WTC11 (cell line): ENCODE results near the gene LCT. TPM values are rescaled to one million over a fixed set of nuclear protein-coding genes. Genes with fewer than 3 reads are reported as not detected.

Source experiments
- ATAC-seq: fragments of 200-7000 bp; cut with Tn5 transposase; 2 replicates; pipeline ENCODE4 v1.10.0; 2021; ENCODE audit warnings: mild to moderate bottlenecking, moderate library complexity
- CTCF ChIA-PET: fragments of 300-600 bp; sonication (Branson Sonifier 250); formaldehyde crosslinking; loops from one replicate; lab custom pipeline; 2021; ENCODE audit warnings: antibody characterized with exemption; lab: Charles Lee
- POLR2A ChIA-PET: fragments of 350-600 bp; sonication (Branson Sonifier 250); formaldehyde crosslinking; loops from one replicate; lab custom pipeline; 2021; ENCODE audit warnings: antibody characterized with exemption; lab: Charles Lee
- DNase-seq: peaks from one replicate; pipeline ENCODE4 v3.0.0; 2021; ENCODE audit warnings: low spot score
- H3K27ac Mint-ChIP-seq: 2 replicates; pipeline ENCODE4 v1.8.0; 2021; ENCODE audit warnings: mixed read lengths
- H3K27me3 Mint-ChIP-seq: 2 replicates; pipeline ENCODE4 v1.8.0; 2021; ENCODE audit warnings: low read depth, mild to moderate bottlenecking, moderate library complexity, mixed read lengths
- H3K36me3 Mint-ChIP-seq: 2 replicates; pipeline ENCODE4 v1.8.0; 2021; ENCODE audit warnings: mixed read lengths
- H3K4me1 Mint-ChIP-seq: 2 replicates; pipeline ENCODE4 v1.8.0; 2022; ENCODE audit warnings: mixed read lengths
- H3K4me3 Mint-ChIP-seq: 2 replicates; pipeline ENCODE4 v1.8.0; 2021; ENCODE audit warnings: mild to moderate bottlenecking, moderate library complexity, mixed read lengths
- H3K9me3 Mint-ChIP-seq: 2 replicates; pipeline ENCODE4 v1.8.0; 2021; ENCODE audit warnings: mixed read lengths
- ESRRA ChIP-seq: sonication (generic); formaldehyde crosslinking; IDR thresholded peaks from 2 replicates; pipeline ENCODE4 v1.8.1; 2022; ENCODE audit warnings: mild to moderate bottlenecking, missing genetic modification reagents, borderline replicate concordance
- FOXJ3 ChIP-seq: sonication (generic); formaldehyde crosslinking; IDR thresholded peaks from 2 replicates; pipeline ENCODE4 v1.9.0; 2021; ENCODE audit warnings: missing genetic modification reagents, mild to moderate bottlenecking, borderline replicate concordance
- GABPB1 ChIP-seq: sonication (generic); formaldehyde crosslinking; IDR thresholded peaks from 2 replicates; pipeline ENCODE4 v1.8.1; 2023; ENCODE audit warnings: mild to moderate bottlenecking, missing genetic modification reagents
- GRHL2 ChIP-seq: fragments of 250-450 bp; sonication (Bioruptor Pico); IDR thresholded peaks from 2 replicates; pipeline ENCODE4 v1.8.0; 2022; ENCODE audit warnings: mild to moderate bottlenecking, moderate library complexity; ENCODE audit not compliant: insufficient replicate concordance, severe bottlenecking
- GTF2I ChIP-seq: fragments of 250-450 bp; sonication (Bioruptor Pico); conservative IDR thresholded peaks from 2 replicates; pipeline ENCODE4 v1.4.0; 2021; ENCODE audit warnings: mild to moderate bottlenecking
- HMGA2 ChIP-seq: fragments of 250-450 bp; sonication (Bioruptor Pico); IDR thresholded peaks from 2 replicates; pipeline ENCODE4 v1.4.0; 2021; ENCODE audit warnings: mild to moderate bottlenecking, moderate library complexity
- KAT7 ChIP-seq: sonication (generic); formaldehyde crosslinking; IDR thresholded peaks from 2 replicates; pipeline ENCODE4 v1.8.1; 2023; ENCODE audit warnings: missing genetic modification reagents, mild to moderate bottlenecking, borderline replicate concordance
- MYBL2 ChIP-seq: sonication (generic); formaldehyde crosslinking; IDR thresholded peaks from 2 replicates; pipeline ENCODE4 v1.8.1; 2023; ENCODE audit warnings: mild to moderate bottlenecking, moderate library complexity, missing genetic modification reagents
- NFYB ChIP-seq: sonication (generic); formaldehyde crosslinking; conservative IDR thresholded peaks from 2 replicates; pipeline ENCODE4 v1.8.0; 2022; ENCODE audit warnings: low read depth, missing genetic modification reagents
- NR2C2 ChIP-seq: sonication (generic); formaldehyde crosslinking; IDR thresholded peaks from 2 replicates; pipeline ENCODE4 v1.8.0; 2022; ENCODE audit warnings: mild to moderate bottlenecking, missing genetic modification reagents
- NR3C1 ChIP-seq: sonication (generic); formaldehyde crosslinking; conservative IDR thresholded peaks from 2 replicates; pipeline ENCODE4 v1.8.1; 2023; ENCODE audit warnings: low read depth, mild to moderate bottlenecking, missing genetic modification reagents
- PRDM15 ChIP-seq: sonication (generic); formaldehyde crosslinking; IDR thresholded peaks from 2 replicates; pipeline ENCODE4 v1.8.0; 2022; ENCODE audit warnings: missing genetic modification reagents
- RORB ChIP-seq: fragments of 250-450 bp; sonication (Bioruptor Pico); IDR thresholded peaks from 2 replicates; pipeline ENCODE4 v1.9.0; 2021; ENCODE audit warnings: mild to moderate bottlenecking
- TCF7 ChIP-seq: sonication (generic); formaldehyde crosslinking; IDR thresholded peaks from 2 replicates; pipeline ENCODE4 v1.8.0; 2022; ENCODE audit warnings: mild to moderate bottlenecking, low read depth, missing genetic modification reagents, moderate library complexity
- TP53 ChIP-seq: sonication (generic); formaldehyde crosslinking; IDR thresholded peaks from 2 replicates; pipeline ENCODE4 v1.8.1; 2023; ENCODE audit warnings: mild to moderate bottlenecking, missing genetic modification reagents
- USF2 ChIP-seq: sonication (generic); formaldehyde crosslinking; IDR thresholded peaks from 2 replicates; pipeline ENCODE4 v1.8.1; 2023; ENCODE audit warnings: mild to moderate bottlenecking, missing genetic modification reagents, moderate library complexity
- ZBTB43 ChIP-seq: sonication (generic); formaldehyde crosslinking; IDR thresholded peaks from 2 replicates; pipeline ENCODE4 v1.8.1; 2023; ENCODE audit warnings: mild to moderate bottlenecking, missing genetic modification reagents
- ZNF138 ChIP-seq: sonication (generic); formaldehyde crosslinking; conservative IDR thresholded peaks from 2 replicates; pipeline ENCODE4 v1.8.1; 2022; ENCODE audit warnings: mild to moderate bottlenecking, moderate library complexity, missing genetic modification reagents
- ZNF219 ChIP-seq: sonication (generic); formaldehyde crosslinking; IDR thresholded peaks from 2 replicates; pipeline ENCODE4 v1.8.0; 2023; ENCODE audit warnings: missing genetic modification reagents, mild to moderate bottlenecking, borderline replicate concordance
- ZNF232 ChIP-seq: sonication (generic); formaldehyde crosslinking; IDR thresholded peaks from 2 replicates; pipeline ENCODE4 v1.8.0; 2022; ENCODE audit warnings: mild to moderate bottlenecking, missing genetic modification reagents
- ZNF416 ChIP-seq: fragments of 250-450 bp; sonication (Bioruptor Pico); IDR thresholded peaks from 2 replicates; pipeline ENCODE4 v1.9.0; 2021; ENCODE audit warnings: mild to moderate bottlenecking, inconsistent platforms
- ZNF423 ChIP-seq: fragments of 250-450 bp; sonication (Bioruptor Pico); IDR thresholded peaks from 2 replicates; pipeline ENCODE4 v2.1.2; 2022; ENCODE audit warnings: mild to moderate bottlenecking, moderate library complexity
- total RNA-seq: library from RNA; stranded (reverse); gene quantifications from 3 replicates; pipeline ENCODE4 v1.2.3, GENCODE V29; 2021
- TF ChIP-seq, protein P1 (sequence below): fragments of 250-450 bp; sonication (Bioruptor Pico); IDR thresholded peaks from 2 replicates; pipeline ENCODE4 v1.9.0; 2021; ENCODE audit warnings: mild to moderate bottlenecking
- TF ChIP-seq, protein P2 (sequence below): sonication (generic); formaldehyde crosslinking; conservative IDR thresholded peaks from 2 replicates; pipeline ENCODE4 v1.8.1; 2023; ENCODE audit warnings: mild to moderate bottlenecking, low read depth, missing genetic modification reagents, moderate library complexity

The LCT gene
- total RNA-seq, 1 experiment from 2014 or later: 0.02 TPM

- TF ChIP-seq ZBTB43 (CRISPR knock-in tag) (no peak), FOXJ3 (CRISPR knock-in tag) (no peak), NR2C2 (CRISPR knock-in tag) (no peak)
Measured at GRCh38 chr2:135862718-135863117, 25.7 kb upstream of the LCT start (continued).

DNA sequence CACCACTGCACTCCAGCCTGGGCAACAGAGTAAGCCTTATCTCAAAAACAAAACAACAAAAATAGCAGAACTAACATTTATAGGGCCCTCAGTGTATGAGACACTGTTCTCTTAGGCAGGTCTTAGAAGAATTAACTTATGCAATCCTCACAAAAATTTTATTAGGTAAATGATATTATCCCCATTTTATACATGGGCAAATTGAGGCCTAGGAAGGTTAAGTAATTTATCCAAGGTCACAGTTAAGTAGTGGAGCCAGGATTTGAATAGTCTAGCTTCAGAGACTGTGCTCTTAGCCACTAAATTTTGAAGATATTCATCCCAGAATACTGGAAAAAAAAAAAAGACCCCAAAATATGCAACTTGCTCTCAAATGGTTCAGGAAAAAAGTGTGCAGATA lies 16.4 kb upstream of the LCT start:
- DNase-seq (no peak), ATAC-seq (no peak)
- Mint-ChIP-seq H3K36me3 (peaks cover 78% of the 10 kb centered on the region), H3K4me3 (no peak overlapping the region), H3K27me3 (no peaks in the 10 kb centered on the region), H3K27ac (no peak overlapping the region), H3K4me1 (no peaks in the 10 kb centered on the region), H3K9me3 (no peaks in the 10 kb centered on the region)
- TF ChIP-seq GTF2I (CRISPR knock-in tag) (no peak), HMGA2 (CRISPR knock-in tag) (no peak), USF2 (CRISPR knock-in tag) (no peak), TCF7 (no peak), NFYB (CRISPR knock-in tag) (no peak), ZNF232 (no peak), GRHL2 (CRISPR knock-in tag) (no peak)
- CTCF ChIA-PET: no interaction called here
- POLR2A ChIA-PET: no interaction called here

- CTCF ChIA-PET: no interaction called here
- ATAC-seq: no peak
- no peak overlapping the region for H3K4me3 Mint-ChIP-seq
- TF ChIP-seq PRDM15 (CRISPR knock-in tag): no peak
- no peak for TF ChIP-seq RORB (CRISPR knock-in tag)
- TF ChIP-seq, protein P1, sequence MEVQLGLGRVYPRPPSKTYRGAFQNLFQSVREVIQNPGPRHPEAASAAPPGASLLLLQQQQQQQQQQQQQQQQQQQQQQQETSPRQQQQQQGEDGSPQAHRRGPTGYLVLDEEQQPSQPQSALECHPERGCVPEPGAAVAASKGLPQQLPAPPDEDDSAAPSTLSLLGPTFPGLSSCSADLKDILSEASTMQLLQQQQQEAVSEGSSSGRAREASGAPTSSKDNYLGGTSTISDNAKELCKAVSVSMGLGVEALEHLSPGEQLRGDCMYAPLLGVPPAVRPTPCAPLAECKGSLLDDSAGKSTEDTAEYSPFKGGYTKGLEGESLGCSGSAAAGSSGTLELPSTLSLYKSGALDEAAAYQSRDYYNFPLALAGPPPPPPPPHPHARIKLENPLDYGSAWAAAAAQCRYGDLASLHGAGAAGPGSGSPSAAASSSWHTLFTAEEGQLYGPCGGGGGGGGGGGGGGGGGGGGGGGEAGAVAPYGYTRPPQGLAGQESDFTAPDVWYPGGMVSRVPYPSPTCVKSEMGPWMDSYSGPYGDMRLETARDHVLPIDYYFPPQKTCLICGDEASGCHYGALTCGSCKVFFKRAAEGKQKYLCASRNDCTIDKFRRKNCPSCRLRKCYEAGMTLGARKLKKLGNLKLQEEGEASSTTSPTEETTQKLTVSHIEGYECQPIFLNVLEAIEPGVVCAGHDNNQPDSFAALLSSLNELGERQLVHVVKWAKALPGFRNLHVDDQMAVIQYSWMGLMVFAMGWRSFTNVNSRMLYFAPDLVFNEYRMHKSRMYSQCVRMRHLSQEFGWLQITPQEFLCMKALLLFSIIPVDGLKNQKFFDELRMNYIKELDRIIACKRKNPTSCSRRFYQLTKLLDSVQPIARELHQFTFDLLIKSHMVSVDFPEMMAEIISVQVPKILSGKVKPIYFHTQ (CRISPR knock-in tag): no peak
- no peak for TF ChIP-seq NR3C1
- no peak for TF ChIP-seq KAT7 (CRISPR knock-in tag)
- no peak for TF ChIP-seq GABPB1 (CRISPR knock-in tag)
- no peak for TF ChIP-seq ZNF423 (CRISPR knock-in tag)
- no peak for TF ChIP-seq ZNF219 (CRISPR knock-in tag)
- TF ChIP-seq MYBL2 (CRISPR knock-in tag): no peak
- TF ChIP-seq GTF2I (CRISPR knock-in tag): no peak
- no peak for TF ChIP-seq ZNF138 (CRISPR knock-in tag)
- TF ChIP-seq ESRRA (CRISPR knock-in tag): no peak
- no peak for TF ChIP-seq ZNF416 (CRISPR knock-in tag)
- TF ChIP-seq TP53: no peak
- TF ChIP-seq, protein P2, sequence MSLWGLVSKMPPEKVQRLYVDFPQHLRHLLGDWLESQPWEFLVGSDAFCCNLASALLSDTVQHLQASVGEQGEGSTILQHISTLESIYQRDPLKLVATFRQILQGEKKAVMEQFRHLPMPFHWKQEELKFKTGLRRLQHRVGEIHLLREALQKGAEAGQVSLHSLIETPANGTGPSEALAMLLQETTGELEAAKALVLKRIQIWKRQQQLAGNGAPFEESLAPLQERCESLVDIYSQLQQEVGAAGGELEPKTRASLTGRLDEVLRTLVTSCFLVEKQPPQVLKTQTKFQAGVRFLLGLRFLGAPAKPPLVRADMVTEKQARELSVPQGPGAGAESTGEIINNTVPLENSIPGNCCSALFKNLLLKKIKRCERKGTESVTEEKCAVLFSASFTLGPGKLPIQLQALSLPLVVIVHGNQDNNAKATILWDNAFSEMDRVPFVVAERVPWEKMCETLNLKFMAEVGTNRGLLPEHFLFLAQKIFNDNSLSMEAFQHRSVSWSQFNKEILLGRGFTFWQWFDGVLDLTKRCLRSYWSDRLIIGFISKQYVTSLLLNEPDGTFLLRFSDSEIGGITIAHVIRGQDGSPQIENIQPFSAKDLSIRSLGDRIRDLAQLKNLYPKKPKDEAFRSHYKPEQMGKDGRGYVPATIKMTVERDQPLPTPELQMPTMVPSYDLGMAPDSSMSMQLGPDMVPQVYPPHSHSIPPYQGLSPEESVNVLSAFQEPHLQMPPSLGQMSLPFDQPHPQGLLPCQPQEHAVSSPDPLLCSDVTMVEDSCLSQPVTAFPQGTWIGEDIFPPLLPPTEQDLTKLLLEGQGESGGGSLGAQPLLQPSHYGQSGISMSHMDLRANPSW: no peak
Measured at GRCh38 chr2:135851858-135852257, 14.9 kb upstream of the LCT start.

More at GRCh38 chr2:135851858-135852257, 14.9 kb upstream of the LCT start:
- no peaks in the 10 kb centered on the region for H3K27me3 Mint-ChIP-seq
- no peak overlapping the region for H3K27ac Mint-ChIP-seq
- no peaks in the 10 kb centered on the region for H3K9me3 Mint-ChIP-seq
- H3K36me3 Mint-ChIP-seq: peaks cover 74% of the 10 kb centered on the region
- DNase-seq: no peak
- POLR2A ChIA-PET: no interaction called here
- no peaks in the 10 kb centered on the region for H3K4me1 Mint-ChIP-seq
